OCI-LY7 (cell line): ENCODE measurements around the gene TRABD2B. TPM values are rescaled to one million over a fixed set of nuclear protein-coding genes. Genes with fewer than 3 reads are reported as not detected.

Source experiments
- BruUV-seq: library from RNA; stranded (reverse); fragments of 400-500 nt; replicated peaks from 2 replicates; lab custom pipeline; 2021; lab: Mats Ljungman, UMichigan
- CTCF ChIA-PET: fragments of 300-600 bp; sonication (Branson Sonifier 250); formaldehyde crosslinking; loops from one replicate; lab custom pipeline; 2022; ENCODE audit warnings: antibody characterized with exemption; ENCODE audit not compliant: unreplicated experiment; lab: Charles Lee
- POLR2A ChIA-PET: fragments of 300-600 bp; sonication (Branson Sonifier 250); formaldehyde crosslinking; loops from one replicate; lab custom pipeline; 2022; ENCODE audit warnings: antibody characterized with exemption; lab: Charles Lee
- DNase-seq: peaks from one replicate; pipeline ENCODE4 v3.0.0-alpha.2; 2015; ENCODE audit warnings: low spot score
- H2AFZ ChIP-seq: fragments of 200-600 bp; sonication (generic), shearing (Covaris generic); 2 replicates; pipeline ENCODE4 v1.6.1; 2014; ENCODE audit warnings: mild to moderate bottlenecking, antibody characterized with exemption, low read length, moderate library complexity
- H3K27ac ChIP-seq: fragments of 200-600 bp; sonication (generic); 2 replicates; pipeline ENCODE4 v1.5.1; 2014; ENCODE audit warnings: mixed run types, low read depth, mild to moderate bottlenecking, moderate library complexity, low read length, inconsistent platforms; ENCODE audit not compliant: poor library complexity, severe bottlenecking
- H3K36me3 ChIP-seq: fragments of 200-600 bp; sonication (generic); 2 replicates; pipeline ENCODE4 v1.6.1; 2014; ENCODE audit warnings: mild to moderate bottlenecking, antibody characterized with exemption, low read length, moderate library complexity, mixed read lengths; ENCODE audit not compliant: insufficient read depth
- H3K4me1 ChIP-seq: fragments of 200-600 bp; sonication (generic); 2 replicates; pipeline ENCODE4 v1.5.1; 2014; ENCODE audit warnings: mild to moderate bottlenecking, low read length; ENCODE audit not compliant: insufficient read depth, poor library complexity, severe bottlenecking
- H3K4me2 ChIP-seq: fragments of 200-600 bp; sonication (generic); 2 replicates; pipeline ENCODE4 v1.6.1; 2014; ENCODE audit warnings: mild to moderate bottlenecking, low read length
- H3K4me3 ChIP-seq: fragments of 200-600 bp; sonication (generic); 2 replicates; pipeline ENCODE4 v1.5.1; 2014; ENCODE audit warnings: mild to moderate bottlenecking, low read depth, low read length; ENCODE audit not compliant: poor library complexity, severe bottlenecking
- H3K79me2 ChIP-seq: fragments of 200-600 bp; sonication (generic); 2 replicates; pipeline ENCODE4 v1.6.1; 2016; ENCODE audit warnings: low read depth, mild to moderate bottlenecking, low read length, moderate library complexity, mixed read lengths; ENCODE audit not compliant: insufficient read depth
- H3K9me2 ChIP-seq: fragments of 200-600 bp; sonication (generic); 2 replicates; pipeline ENCODE4 v1.6.1; 2016; ENCODE audit warnings: mild to moderate bottlenecking, low read length, mixed read lengths; ENCODE audit not compliant: insufficient read depth
- H3K9me3 ChIP-seq: fragments of 200-600 bp; sonication (generic); 2 replicates; pipeline ENCODE4 v1.6.1; 2014; ENCODE audit warnings: mild to moderate bottlenecking, mixed run types, low read length, mixed read lengths
- H4K20me1 ChIP-seq: fragments of 200-600 bp; sonication (generic); 2 replicates; pipeline ENCODE4 v1.6.1; 2014; ENCODE audit warnings: mild to moderate bottlenecking, antibody characterized with exemption, low read length, moderate library complexity, mixed read lengths; ENCODE audit not compliant: insufficient read depth
- CTCF ChIP-seq: fragments of 200-600 bp; sonication (generic); conservative IDR thresholded peaks from 2 replicates; pipeline ENCODE4 v1.5.1; 2014; ENCODE audit warnings: mild to moderate bottlenecking, antibody characterized with exemption, low read length, moderate library complexity, mixed read lengths
- EZH2phosphoT487 ChIP-seq: fragments of 200-600 bp; sonication (generic); IDR thresholded peaks from 2 replicates; pipeline ENCODE4 v1.6.1; 2018; ENCODE audit warnings: low read depth, borderline replicate concordance, mild to moderate bottlenecking, mixed run types, antibody characterized with exemption, low read length, moderate library complexity, mixed read lengths
- intact Hi-C: fragments of 100-400 bp; cut with micrococcal nuclease; formaldehyde crosslinking; loops from one replicate; pipeline ENCODE4 v1.10.0; 2022; ENCODE audit not compliant: unreplicated experiment
- total RNA-seq, 2 experiments: library from RNA; depleted of rRNA in 1 of 2; stranded (reverse); fragments of >200 nt in 1 of 2; shearing (Covaris generic) in 1 of 2; gene quantifications; 2 replicates each; pipeline ENCODE4 v1.2.3, GENCODE V29; 2014 to 2022

Gene TRABD2B
- total RNA-seq, 2 experiments from 2014 or later: not detected

DNA sequence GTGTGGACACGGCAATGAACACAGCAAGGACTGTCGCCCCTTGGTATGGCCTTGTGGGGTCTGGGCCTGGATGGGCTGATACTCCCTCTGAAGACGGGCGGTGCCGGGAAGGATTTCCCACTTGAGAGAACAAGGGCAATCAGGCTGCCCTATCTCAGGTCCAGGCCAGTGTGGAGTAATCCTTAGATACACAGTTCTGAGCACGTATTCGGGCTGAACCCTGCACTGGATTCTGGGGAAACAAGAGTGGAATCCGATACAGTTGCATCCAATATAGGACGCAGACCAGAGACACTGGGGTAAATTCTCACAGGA, 177.7 kb downstream of the TRABD2B start:
- no TSS peak for BruUV-seq
- Histone ChIP-seq H3K9me2 (no peaks in the 10 kb centered on the region), H3K4me3 (no peak overlapping the region), H2AFZ (no peak overlapping the region), H3K79me2 (no peaks in the 10 kb centered on the region), H3K9me3 (no peaks in the 10 kb centered on the region), H4K20me1 (no peaks in the 10 kb centered on the region), H3K27ac (no peak overlapping the region), H3K36me3 (no peaks in the 10 kb centered on the region), H3K4me2 (no peak overlapping the region), H3K4me1 (no peaks in the 10 kb centered on the region)
- intact Hi-C loops: no loop called here
- TF ChIP-seq EZH2phosphoT487 (no peak), CTCF (no peak)
- ChIA-PET CTCF (no interaction called here), POLR2A (no interaction called here)
- DNase-seq: no peak

DNA sequence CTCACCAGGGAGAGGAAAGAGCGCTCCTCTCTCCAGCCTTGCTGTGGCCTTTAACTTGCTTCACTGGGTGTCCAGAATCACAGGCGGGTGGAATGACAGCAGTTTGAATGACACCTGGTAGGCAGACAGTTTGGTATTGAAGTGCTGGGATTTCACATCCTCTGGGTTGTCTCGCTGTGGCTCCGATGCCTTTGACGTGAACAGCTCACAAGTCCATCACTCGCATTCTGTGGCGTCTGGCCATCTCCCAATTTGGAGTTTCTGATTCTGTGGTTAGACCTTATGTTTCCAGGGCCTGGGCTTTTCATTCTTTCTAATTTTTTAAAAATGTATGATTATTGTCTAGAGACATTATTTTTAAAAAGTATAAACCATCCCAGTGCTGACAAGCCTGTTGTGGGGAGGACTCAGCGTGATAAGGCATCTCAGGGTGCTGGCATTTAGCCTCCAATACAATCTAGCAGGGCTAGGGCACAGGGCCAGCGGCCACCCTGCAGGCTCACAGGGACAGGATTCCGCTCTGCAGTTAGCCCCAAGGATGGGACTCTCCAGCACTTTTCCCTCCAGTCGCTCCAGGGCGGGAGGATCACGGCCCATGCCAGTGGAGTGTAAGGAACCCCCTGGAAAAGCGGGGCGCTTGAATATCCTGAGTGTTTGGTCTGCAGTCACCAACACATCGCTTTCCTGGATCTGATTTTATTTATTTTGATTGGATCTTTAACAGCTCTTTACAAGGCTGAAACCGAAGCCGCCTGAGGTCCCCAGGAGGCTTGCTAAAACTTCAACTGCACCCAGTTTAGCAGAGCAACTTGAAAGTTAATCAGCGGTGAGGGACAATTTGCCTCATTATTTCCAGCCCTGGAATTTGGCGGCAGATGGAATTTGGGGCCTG, 178.3 kb downstream of the TRABD2B start:
- H3K4me1 ChIP-seq: no peaks in the 10 kb centered on the region
- no TSS peak for BruUV-seq
- H4K20me1 ChIP-seq: no peaks in the 10 kb centered on the region
- TF ChIP-seq EZH2phosphoT487: no peak
- TF ChIP-seq CTCF: no peak
- DNase-seq: no peak
- ChIA-PET POLR2A (no interaction called here), CTCF (no interaction called here)
- H3K4me3 ChIP-seq: no peak overlapping the region
- H3K36me3 ChIP-seq: no peaks in the 10 kb centered on the region
- no peak overlapping the region for H3K4me2 ChIP-seq
- no peak overlapping the region for H2AFZ ChIP-seq
- H3K79me2 ChIP-seq: no peaks in the 10 kb centered on the region
- H3K27ac ChIP-seq: no peak overlapping the region
- no peaks in the 10 kb centered on the region for H3K9me3 ChIP-seq
- intact Hi-C loops: no loop called here
- no peaks in the 10 kb centered on the region for H3K9me2 ChIP-seq

DNA sequence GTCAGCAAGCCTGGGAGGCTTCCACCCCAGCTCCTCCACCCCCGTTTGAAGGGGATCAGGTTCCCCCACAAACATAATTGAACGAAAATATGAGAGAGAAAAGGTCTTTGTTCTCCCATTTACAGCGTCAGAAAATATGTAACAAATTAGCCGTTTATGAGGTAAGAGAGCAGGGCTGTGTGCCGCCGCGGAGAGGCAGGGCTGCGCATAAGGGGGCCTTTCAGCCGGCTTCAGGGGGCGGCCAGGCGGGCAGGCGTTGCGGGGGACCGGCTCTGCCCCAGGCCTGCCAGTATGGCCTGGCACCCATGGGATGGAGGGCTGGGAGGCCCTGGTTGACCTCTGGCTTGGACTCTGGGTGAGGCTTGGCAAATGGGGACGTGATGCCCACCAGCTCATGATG, 179.3 kb downstream of the TRABD2B start:
- no peaks in the 10 kb centered on the region for H3K9me3 ChIP-seq
- no TSS peak for BruUV-seq
- H2AFZ ChIP-seq: no peak overlapping the region
- H3K79me2 ChIP-seq: no peaks in the 10 kb centered on the region
- no peak overlapping the region for H3K4me2 ChIP-seq
- CTCF ChIA-PET: no interaction called here
- H3K27ac ChIP-seq: no peak overlapping the region
- H4K20me1 ChIP-seq: no peaks in the 10 kb centered on the region
- no peaks in the 10 kb centered on the region for H3K36me3 ChIP-seq
- POLR2A ChIA-PET: no interaction called here
- H3K4me1 ChIP-seq: no peaks in the 10 kb centered on the region
- TF ChIP-seq EZH2phosphoT487: no peak
- no peak for TF ChIP-seq CTCF
- H3K9me2 ChIP-seq: no peaks in the 10 kb centered on the region
- intact Hi-C loops: no loop called here
- H3K4me3 ChIP-seq: no peak overlapping the region
- DNase-seq: no peak
